Measurements from ENCODE around the gene ANKRD34A. TPM values are rescaled to one million over a fixed set of nuclear protein-coding genes. Genes with fewer than 3 reads are reported as not detected.

Gene ANKRD34A
- total and polyA plus RNA-seq, 2 of the 4 experiments (the other 2 are of a cell fraction), result 0.90 to 1.9 TPM

DNA sequence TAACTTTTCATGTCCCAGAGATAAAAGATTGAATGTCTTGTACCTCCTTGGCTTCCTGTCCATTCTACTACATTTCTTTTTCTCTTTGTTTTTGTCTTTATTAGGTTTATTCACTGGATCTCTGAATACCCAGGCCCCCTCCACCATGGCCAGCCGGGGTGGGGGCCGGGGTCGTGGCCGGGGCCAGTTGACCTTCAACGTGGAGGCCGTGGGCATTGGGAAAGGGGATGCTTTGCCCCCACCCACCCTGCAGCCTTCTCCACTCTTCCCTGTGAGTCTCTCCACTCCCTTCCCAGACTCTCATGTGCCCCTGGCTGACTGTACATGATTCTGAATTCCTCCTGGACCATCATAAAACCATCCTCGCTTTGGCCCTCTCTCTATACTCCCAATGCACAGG, 10.3 kb upstream of the ANKRD34A start:
- Histone ChIP-seq H3K27me3 (ENCODE audit: control insufficient read depth, insufficient read depth, low read length) (no peaks in the 10 kb centered on the region), H3K56ac (ENCODE audit: extremely low read depth, insufficient read depth, low read length) (no peak overlapping the region), H3K27ac (ENCODE audit: insufficient read depth, low read length) (no peak overlapping the region), H4K8ac (ENCODE audit: low read depth in 2 of 2, low read length in 2 of 2) (no peak overlapping the region), H3K36me3 (ENCODE audit: control insufficient read depth, insufficient read depth, low read length) (no peaks in the 10 kb centered on the region), H2AK5ac (ENCODE audit: low read depth, low read length) (no peak overlapping the region), H3K4me1 (ENCODE audit: control insufficient read depth, insufficient read depth, low read length) (peaks cover 14% of the 10 kb centered on the region), H3K18ac (ENCODE audit: low read depth, low read length) (no peak overlapping the region), H2BK5ac (ENCODE audit: low read depth, low read length, poor library complexity, severe bottlenecking) (no peak overlapping the region), H2BK15ac (ENCODE audit: low read depth, low read length) (no peak overlapping the region), H3K4me2 (ENCODE audit: low read depth, low read length) (no peak overlapping the region), H3K4ac (ENCODE audit: low read depth, low read length) (no peak overlapping the region), H3K23ac (ENCODE audit: low read depth, low read length) (no peak overlapping the region), H3K9me3 (ENCODE audit: control insufficient read depth, insufficient read depth, low read length) (no peaks in the 10 kb centered on the region), H3K9me1 (ENCODE audit: insufficient read depth, low read length) (peaks cover 4% of the 10 kb centered on the region; the same call in 1 of the 2 replicates), H4K91ac (ENCODE audit: insufficient read depth, low read depth, low read length) (no peak overlapping the region), H3K14ac (replicated peaks; ENCODE audit: low read depth, low read length) (no peak overlapping the region), H4K5ac (ENCODE audit: low read depth, low read length) (no peak overlapping the region), H2BK120ac (ENCODE audit: low read depth, low read length) (no peak overlapping the region), H3K4me3 (ENCODE audit: insufficient read depth, low read depth, low read length) (no peak overlapping the region), H2AK9ac (replicated peaks; ENCODE audit: low read depth, low read length, poor library complexity) (no peak overlapping the region), H3K79me1 (ENCODE audit: low read depth in 1 of 2, low read length in 2 of 2) (peaks cover 3 to 10% of the 10 kb centered on the region in 2 experiments), H3K9ac (ENCODE audit: low read depth, low read length) (no peak overlapping the region), H2AFZ (replicated peaks; ENCODE audit: low read length, poor library complexity) (no peak overlapping the region), H4K20me1 (ENCODE audit: insufficient read depth, low read length) (no peaks in the 10 kb centered on the region), H2BK20ac (ENCODE audit: low read depth, low read length) (no peak overlapping the region)
- BruUV-seq (replicated peaks), result no TSS peak
- ChIA-PET CTCF (no interaction called here), POLR2A (ENCODE audit: unreplicated experiment) (no interaction called here)
- intact Hi-C loops (cut with micrococcal nuclease) (no loop called here), dilution Hi-C loops (cut with HindIII; ENCODE audit: low sequenced_read_pairs, unreplicated experiment) (no loop called here), in situ Hi-C loops (cut with MboI; ENCODE audit: low sequenced_read_pairs) (loop anchor here (5.0 kb wide), 1 partner anchor 33 kb away; no protein-coding TSS in a partner anchor)
- ATAC-seq (ENCODE audit: low read depth), result no peak
- no peak for TF ChIP-seq CEBPB (IDR thresholded peaks at IDR 0.05; ENCODE audit: low read depth, low read length)
- TF ChIP-seq CHD1 (IDR thresholded peaks at IDR 0.05; ENCODE audit: low read depth, low read length), result no peak
- no peak for TF ChIP-seq BHLHE40 (IDR thresholded peaks at IDR 0.05; ENCODE audit: low read depth, low read length)
- no peak for TF ChIP-seq RFX5 (IDR thresholded peaks at IDR 0.05; ENCODE audit: low read depth, low read length)
- TF ChIP-seq RCOR1 (IDR thresholded peaks at IDR 0.05; ENCODE audit: insufficient replicate concordance, low read length), result no peak
- TF ChIP-seq, protein P1, sequence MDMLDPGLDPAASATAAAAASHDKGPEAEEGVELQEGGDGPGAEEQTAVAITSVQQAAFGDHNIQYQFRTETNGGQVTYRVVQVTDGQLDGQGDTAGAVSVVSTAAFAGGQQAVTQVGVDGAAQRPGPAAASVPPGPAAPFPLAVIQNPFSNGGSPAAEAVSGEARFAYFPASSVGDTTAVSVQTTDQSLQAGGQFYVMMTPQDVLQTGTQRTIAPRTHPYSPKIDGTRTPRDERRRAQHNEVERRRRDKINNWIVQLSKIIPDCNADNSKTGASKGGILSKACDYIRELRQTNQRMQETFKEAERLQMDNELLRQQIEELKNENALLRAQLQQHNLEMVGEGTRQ (IDR thresholded peaks at IDR 0.05; ENCODE audit: low read depth, low read length), result no peak
- no peak for TF ChIP-seq NFE2L2 (IDR thresholded peaks at IDR 0.05; ENCODE audit: low read depth, low read length)
- TF ChIP-seq RAD21 (IDR thresholded peaks at IDR 0.05; ENCODE audit: low read length), result no peak
- DNase-seq, result no peak
- WGBS, 2 experiments (ENCODE audit: extremely low coverage in 2 of 2, insufficient read length in 1 of 2), result no CpG with 5 or more reads among the region's 7 CpGs

Data from IMR-90 (cell line).